GM21381 (cell line): ENCODE measurements around the gene GALNT12.

Source experiments
- ATAC-seq: cut with Tn5 transposase; IDR thresholded peaks from one replicate; pipeline ENCODE4 v1.9.1; 2021; ENCODE audit warnings: mild to moderate bottlenecking, moderate library complexity; ENCODE audit not compliant: unreplicated experiment

GALNT12 gene

GRCh38 chr9:98899408-98900056 is 92.1 kb downstream of the GALNT12 start:
- ATAC-seq, result no peak
